ENCODE data around the gene AGO4. TPM values are rescaled to one million over a fixed set of nuclear protein-coding genes. Genes with fewer than 3 reads are reported as not detected.

Gene AGO4
- total RNA-seq, 1 experiment from 2014 or later: 7.0 TPM

GRCh38 chr1:35893051-35893879 lies 85.4 kb downstream of the AGO4 start:
- no peak for TF ChIP-seq CTCF (conservative IDR thresholded peaks at IDR 0.05; ENCODE audit: low read depth, low read length)
- no peak for TF ChIP-seq EZH2 (IDR thresholded peaks at IDR 0.05; ENCODE audit: borderline replicate concordance, low read depth, low read length, poor library complexity, severe bottlenecking)
- intact Hi-C loops (cut with micrococcal nuclease; ENCODE audit: unreplicated experiment): no loop called here
- DNase-seq (ENCODE audit: low spot score): no peak
- no peaks in the 10 kb centered on the region for H3K4me1 ChIP-seq (ENCODE audit: insufficient read depth, low read length, poor library complexity, severe bottlenecking)
- POLR2A ChIA-PET (ENCODE audit: low non-redundant PET): interaction anchor here (0.6 kb wide), 1 partner anchor 571 kb away, joined by 3 read pairs; the partner anchor contains the start of gene MRPS15
- H3K9me3 ChIP-seq (ENCODE audit: low read depth, low read length, poor library complexity, severe bottlenecking): no peaks in the 10 kb centered on the region
- no TSS peak for BruUV-seq (replicated peaks)
- H3K4me3 ChIP-seq (ENCODE audit: low read depth, low read length, poor library complexity, severe bottlenecking): no peak overlapping the region
- CTCF ChIA-PET: interaction anchor here (1.0 kb wide), 1 partner anchor 10 kb away, joined by 3 read pairs; the partner anchor contains the start of gene AGO1
- H3K27ac ChIP-seq (ENCODE audit: low read depth, low read length, poor library complexity, severe bottlenecking): peak overlapping the region; percentile 47
- H3K27me3 ChIP-seq (replicated peaks; ENCODE audit: insufficient read depth, low read depth, low read length, poor library complexity): no peaks in the 10 kb centered on the region
- H3K36me3 ChIP-seq (ENCODE audit: insufficient read depth, low read length, poor library complexity, severe bottlenecking): peaks cover 59% of the 10 kb centered on the region

- Histone ChIP-seq H3K4me1 (ENCODE audit: insufficient read depth, low read length, poor library complexity, severe bottlenecking) (no peaks in the 10 kb centered on the region), H3K4me3 (ENCODE audit: low read depth, low read length, poor library complexity, severe bottlenecking) (no peak overlapping the region), H3K36me3 (ENCODE audit: insufficient read depth, low read length, poor library complexity, severe bottlenecking) (peaks cover 61% of the 10 kb centered on the region), H3K9me3 (ENCODE audit: low read depth, low read length, poor library complexity, severe bottlenecking) (no peaks in the 10 kb centered on the region), H3K27ac (ENCODE audit: low read depth, low read length, poor library complexity, severe bottlenecking) (peak overlapping the region; percentile 47), H3K27me3 (replicated peaks; ENCODE audit: insufficient read depth, low read depth, low read length, poor library complexity) (no peaks in the 10 kb centered on the region)
- BruUV-seq (replicated peaks): no TSS peak
- CTCF ChIA-PET: no interaction called here
- DNase-seq (ENCODE audit: low spot score): peak; percentile 51
- POLR2A ChIA-PET (ENCODE audit: low non-redundant PET): no interaction called here
- no peak for TF ChIP-seq EZH2 (IDR thresholded peaks at IDR 0.05; ENCODE audit: borderline replicate concordance, low read depth, low read length, poor library complexity, severe bottlenecking)
- TF ChIP-seq CTCF (conservative IDR thresholded peaks at IDR 0.05; ENCODE audit: low read depth, low read length): no peak
- intact Hi-C loops (cut with micrococcal nuclease; ENCODE audit: unreplicated experiment): no loop called here
These were observed 86.4 kb downstream of the AGO4 start for GRCh38 chr1:35894183-35894582.

GRCh38 chr1:35894656-35895055 lies 86.8 kb downstream of the AGO4 start:
- intact Hi-C loops (cut with micrococcal nuclease; ENCODE audit: unreplicated experiment): no loop called here
- Histone ChIP-seq H3K4me3 (ENCODE audit: low read depth, low read length, poor library complexity, severe bottlenecking) (no peak overlapping the region), H3K4me1 (ENCODE audit: insufficient read depth, low read length, poor library complexity, severe bottlenecking) (no peaks in the 10 kb centered on the region), H3K9me3 (ENCODE audit: low read depth, low read length, poor library complexity, severe bottlenecking) (no peaks in the 10 kb centered on the region), H3K27me3 (replicated peaks; ENCODE audit: insufficient read depth, low read depth, low read length, poor library complexity) (no peaks in the 10 kb centered on the region), H3K36me3 (ENCODE audit: insufficient read depth, low read length, poor library complexity, severe bottlenecking) (peaks cover 64% of the 10 kb centered on the region), H3K27ac (ENCODE audit: low read depth, low read length, poor library complexity, severe bottlenecking) (no peak overlapping the region)
- no TSS peak for BruUV-seq (replicated peaks)
- ChIA-PET CTCF (no interaction called here), POLR2A (ENCODE audit: low non-redundant PET) (no interaction called here)
- no peak for TF ChIP-seq CTCF (conservative IDR thresholded peaks at IDR 0.05; ENCODE audit: low read depth, low read length)
- TF ChIP-seq EZH2 (IDR thresholded peaks at IDR 0.05; ENCODE audit: borderline replicate concordance, low read depth, low read length, poor library complexity, severe bottlenecking): no peak
- DNase-seq (ENCODE audit: low spot score): no peak

Measured in A673 (cell line).